NCI-H510A treated with DMSO at 0.1 percent for 48 hours (cell line): ENCODE measurements around the gene PTPRN2.

ENCODE experiments used
- DNase-seq: peaks from one replicate; lab custom pipeline; 2025; lab: John Stamatoyannopoulos, UW

PTPRN2 gene

GRCh38 chr7:158576050-158576762, 11.4 kb downstream of the PTPRN2 start:
- no peak for DNase-seq

- no peak for DNase-seq
Measured at GRCh38 chr7:158574308-158575036, 13.2 kb downstream of the PTPRN2 start.

DNA sequence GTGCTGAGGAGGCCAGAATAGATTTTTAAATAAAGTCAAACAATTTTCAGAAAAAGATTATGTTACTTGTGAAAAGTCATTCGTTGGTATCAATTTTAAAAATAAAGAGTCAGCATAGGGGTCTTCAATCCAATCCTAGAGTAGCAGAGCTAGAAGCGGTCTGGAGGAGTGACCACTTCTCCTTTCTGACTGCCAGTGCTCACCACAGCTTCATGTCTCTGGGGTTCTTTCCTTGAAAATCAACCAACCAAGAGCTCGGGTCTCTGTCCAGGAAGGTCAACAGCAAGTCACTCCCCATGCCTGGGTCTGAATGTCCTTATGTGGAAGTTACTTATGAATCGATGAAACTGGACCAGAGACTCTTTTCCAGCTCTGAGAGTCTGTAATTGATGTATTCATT, 14.3 kb downstream of the PTPRN2 start:
- DNase-seq, result no peak

- DNase-seq, result peak; percentile 54
Measured at GRCh38 chr7:158572000-158572828, 15.4 kb downstream of the PTPRN2 start.

GRCh38 chr7:158570449-158571170, 17.0 kb downstream of the PTPRN2 start:
- no peak for DNase-seq

DNA sequence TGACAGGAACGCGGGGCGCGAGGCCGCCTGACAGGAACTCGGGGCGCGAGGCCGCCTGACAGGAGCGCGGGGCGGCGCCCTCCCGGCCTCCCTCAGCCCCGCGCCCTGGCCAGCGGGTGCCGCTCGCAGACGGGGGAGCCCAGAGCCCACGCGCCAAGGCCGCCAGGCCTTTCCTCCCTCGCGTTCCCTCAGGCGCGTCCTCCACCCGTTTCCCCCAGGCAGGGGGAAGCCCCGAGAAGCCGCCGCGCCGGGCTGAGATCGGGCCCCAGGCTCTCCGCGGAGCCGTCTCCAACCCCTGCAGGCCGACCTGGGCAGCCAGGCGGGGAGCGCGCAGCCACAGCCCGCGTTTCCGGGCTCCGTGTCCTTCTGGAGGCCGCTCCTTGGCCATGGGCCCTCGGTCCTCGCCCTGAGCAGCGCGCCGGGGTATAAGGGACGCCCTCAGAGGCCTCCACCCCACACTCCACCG, 17.7 kb downstream of the PTPRN2 start:
- DNase-seq, result no peak

GRCh38 chr7:158568974-158569857, 18.4 kb downstream of the PTPRN2 start:
- no peak for DNase-seq

DNA sequence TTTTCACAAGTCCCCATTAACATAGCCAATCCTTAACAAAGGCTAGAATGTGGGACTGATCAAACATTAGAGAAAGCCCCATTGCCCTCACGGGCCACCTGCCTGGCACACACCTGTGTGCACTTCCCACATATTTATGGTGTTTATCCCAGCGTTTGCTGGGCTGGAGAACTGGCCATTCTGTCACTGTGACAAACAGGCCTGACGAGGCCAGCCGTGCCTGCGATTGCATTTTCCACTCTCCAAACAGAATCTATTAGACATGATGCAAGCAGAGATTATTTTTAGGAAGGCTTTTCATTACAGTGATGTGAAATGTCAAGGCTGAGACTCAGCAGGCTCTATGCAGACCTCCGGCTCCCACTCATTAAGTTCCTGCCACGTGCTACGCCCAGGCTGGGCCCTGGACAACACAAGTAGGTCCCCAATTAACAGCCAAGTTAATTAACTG, 20.4 kb downstream of the PTPRN2 start:
- DNase-seq, result peak; percentile 79

DNA sequence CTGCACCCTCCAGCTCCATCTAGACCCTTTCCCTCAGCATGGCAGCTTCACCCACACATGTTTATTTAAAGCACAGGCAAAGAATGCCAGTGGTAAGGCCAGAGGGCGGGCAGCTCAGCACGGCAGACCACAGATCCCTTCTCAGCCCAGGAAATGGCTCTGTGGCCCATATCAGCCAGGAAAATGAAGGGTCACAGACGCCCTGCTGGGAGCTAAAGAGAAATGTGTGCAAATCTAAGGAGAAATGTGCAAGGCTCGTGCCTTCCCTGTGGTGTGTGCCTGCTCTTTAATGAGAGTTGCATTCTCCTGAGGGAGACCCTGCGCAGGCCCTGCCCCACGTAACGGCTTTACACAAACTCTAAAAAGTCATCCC, 23.0 kb downstream of the PTPRN2 start:
- DNase-seq, result no peak

DNA sequence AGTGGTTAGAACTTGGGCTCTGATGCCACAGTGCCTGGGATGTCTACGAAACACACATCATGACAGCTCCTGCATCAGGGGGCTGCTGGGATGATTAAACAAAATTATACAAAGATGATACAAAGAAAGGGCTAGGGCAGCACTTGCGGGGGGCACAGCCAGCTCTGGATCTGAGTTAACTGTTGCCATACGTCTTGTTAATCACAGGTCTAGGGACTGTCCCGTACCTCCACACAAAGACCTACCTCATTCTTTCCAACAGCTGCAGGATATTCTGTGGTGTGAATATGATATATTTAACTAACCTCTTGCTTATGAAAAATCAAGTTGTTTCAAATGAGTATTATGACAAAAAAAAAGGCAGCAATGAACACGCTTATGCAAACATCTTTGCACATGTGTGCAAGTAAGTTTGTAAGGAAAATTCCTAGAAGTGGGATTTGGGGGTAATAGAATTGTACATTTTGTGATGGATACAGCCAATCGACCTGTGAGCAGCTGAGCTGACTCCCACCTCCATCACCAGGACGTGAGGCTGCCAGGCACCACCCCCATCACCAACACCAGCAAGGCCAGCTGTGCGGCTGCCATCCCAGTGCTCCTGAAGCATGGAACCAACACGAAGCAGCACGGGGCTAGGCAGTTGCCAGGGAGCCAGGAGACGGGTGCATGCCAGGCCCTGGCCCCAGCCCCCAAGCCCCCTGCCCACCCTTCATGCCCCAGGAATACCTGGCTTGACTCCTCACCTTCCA, 23.5 kb downstream of the PTPRN2 start:
- DNase-seq, result no peak

- DNase-seq, result no peak
Measured at GRCh38 chr7:158563051-158563450, 24.6 kb downstream of the PTPRN2 start.

DNA sequence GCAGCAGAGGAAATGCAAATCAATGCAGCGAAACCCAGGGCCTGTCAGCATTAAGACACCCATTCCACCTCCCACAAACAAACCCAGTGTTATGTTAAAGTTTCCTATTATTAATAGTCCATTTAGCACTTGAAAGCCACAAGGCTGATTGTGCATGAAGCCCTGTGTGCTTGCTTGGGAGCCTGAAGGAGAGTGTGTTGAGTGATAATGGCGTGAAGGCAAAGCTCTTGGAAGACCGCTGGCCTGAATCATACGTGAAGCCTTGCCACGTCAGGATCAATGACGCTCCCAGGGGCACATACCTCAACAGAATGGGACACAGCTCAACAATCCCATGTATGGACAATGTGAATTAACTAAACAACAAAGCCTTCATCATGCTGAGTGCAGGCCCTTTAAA, 25.1 kb downstream of the PTPRN2 start:
- no peak for DNase-seq

DNA sequence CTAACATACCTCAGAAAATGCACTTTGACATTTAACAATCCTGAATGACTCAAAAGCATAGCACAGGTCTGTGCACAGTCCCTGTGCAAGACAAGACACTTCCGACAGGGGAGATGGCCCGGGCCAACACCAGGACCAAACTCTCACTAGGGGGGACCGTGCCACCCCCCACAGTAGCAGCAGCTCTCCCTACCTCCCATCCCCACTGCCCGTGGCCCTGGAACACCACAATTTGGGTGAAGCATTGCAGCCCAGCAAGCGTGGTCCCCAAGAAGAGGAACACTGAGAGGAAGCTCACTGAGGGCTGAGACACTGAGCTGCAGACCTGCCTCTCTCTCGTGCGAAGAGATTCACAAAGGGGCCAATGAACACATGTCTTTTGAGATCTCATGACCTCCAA, 26.0 kb downstream of the PTPRN2 start:
- DNase-seq, result no peak

DNA sequence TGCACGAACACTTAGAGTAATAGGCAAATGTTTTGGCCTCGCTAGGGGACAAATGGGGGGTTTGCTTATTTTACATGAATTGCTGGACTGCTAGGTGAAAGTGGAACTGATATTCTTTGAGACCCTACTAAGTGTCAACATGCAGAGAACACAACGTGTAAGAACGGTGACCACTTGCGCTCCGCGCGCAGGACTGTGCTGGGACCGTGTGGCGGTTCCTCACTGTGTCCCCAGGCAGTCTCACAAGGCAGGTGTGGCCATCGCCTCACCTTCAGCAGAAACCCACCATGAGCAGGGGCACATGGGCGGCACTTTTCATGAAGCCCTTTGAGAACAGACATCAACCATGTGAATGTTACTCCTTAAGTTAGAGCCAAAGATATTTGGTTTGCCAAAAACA, 27.2 kb downstream of the PTPRN2 start:
- no peak for DNase-seq

- no peak for DNase-seq
Measured at GRCh38 chr7:158559356-158559755, 28.3 kb downstream of the PTPRN2 start.

DNA sequence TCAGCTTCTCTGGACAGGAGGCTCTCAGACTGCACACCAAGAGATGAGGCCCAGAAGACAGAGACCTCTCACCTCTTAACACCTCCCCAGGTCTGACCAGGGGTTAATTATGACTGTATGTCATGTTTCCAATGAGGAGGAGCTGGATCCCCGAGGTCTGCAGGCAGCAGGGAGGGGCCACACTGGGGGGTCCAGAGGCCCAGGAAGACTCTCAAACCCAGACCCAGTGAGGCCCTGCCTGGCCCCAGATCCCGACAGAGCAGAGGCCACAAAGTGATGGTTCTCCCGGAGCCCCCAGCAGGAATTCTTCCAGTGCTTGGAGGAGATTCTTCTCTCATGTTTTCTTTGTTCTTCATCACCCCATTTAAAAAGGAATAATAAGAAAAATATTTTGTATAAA, 28.8 kb downstream of the PTPRN2 start:
- no peak for DNase-seq

DNA sequence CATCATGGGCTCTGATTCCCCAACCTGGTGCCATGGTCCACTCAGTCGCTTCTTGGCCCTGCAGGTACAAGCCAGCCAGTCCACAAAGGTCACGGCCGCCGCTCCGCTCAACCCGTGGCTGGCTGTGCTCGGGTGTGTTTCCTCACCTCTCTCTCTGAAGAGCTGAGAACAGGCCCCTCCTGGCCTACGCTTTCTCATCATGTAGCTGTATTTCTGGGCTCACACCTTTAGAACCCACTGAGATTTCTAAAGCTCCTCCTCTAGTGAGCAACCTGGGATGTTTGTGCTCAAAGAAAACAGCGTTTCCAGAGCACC, 30.2 kb downstream of the PTPRN2 start:
- no peak for DNase-seq

DNA sequence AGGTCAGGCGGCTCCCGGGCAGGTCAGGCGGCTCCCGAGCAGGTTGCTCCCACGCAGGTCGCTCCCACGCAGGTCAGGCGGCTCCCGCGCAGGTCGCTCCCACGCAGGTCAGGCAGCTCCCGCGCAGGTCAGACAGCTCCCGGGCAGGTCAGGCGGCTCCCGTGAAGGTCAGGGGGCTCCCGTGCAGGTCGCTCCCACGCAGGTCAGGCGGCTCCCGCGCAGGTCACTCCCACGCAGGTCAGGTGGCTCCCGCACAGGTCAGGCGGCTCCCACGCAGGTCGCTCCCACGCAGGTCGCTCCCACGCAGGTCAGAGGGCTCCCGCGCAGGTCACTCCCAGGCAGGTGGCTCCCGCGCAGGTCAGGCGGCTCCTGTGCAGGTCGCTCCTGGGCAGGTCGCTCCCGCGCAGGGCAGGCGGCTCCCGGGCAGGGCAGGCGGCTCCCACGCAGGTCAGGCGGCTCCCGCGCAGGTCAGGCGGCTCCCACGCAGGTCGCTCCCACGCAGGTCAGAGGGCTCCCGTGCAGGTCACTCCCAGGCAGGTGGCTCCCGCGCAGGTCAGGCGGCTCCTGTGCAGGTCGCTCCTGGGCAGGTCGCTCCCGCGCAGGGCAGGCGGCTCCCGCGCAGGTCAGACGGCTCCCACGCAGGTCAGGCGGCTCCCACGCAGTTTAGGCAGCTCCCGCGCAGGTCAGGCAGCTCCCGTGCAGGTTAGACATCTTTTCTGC, 30.7 kb downstream of the PTPRN2 start:
- no peak for DNase-seq

DNA sequence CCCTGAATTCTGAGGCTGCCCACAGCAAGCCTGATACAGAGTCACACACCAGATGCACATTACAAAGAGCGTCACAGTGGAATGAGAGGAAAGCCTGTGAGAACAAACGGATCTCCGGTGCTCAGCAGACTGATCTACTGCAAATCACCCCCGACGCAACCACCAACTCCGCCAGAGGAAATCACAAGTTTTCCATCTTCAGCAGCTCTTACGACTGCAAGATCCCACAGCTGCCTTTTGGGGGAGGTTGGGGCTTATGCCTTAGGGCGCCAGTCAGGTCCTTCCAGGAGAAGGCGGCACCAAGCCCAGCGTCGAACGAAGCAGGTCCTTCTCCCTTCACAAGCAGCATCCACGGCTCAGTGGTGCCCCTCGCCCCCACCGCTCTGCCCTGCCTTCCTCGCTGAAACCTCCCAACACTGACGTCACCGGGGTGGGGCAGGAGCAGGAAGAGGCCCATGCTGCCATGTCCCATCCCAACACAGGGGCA, 32.5 kb downstream of the PTPRN2 start:
- DNase-seq, result no peak
